ENCODE measurements around the gene EMC6.
"Not testable (repeated sequence)": the region's sequence is repeated elsewhere in the genome, so short reads cannot be mapped to it uniquely, and the experiment has no call there.

EMC6 gene

DNA sequence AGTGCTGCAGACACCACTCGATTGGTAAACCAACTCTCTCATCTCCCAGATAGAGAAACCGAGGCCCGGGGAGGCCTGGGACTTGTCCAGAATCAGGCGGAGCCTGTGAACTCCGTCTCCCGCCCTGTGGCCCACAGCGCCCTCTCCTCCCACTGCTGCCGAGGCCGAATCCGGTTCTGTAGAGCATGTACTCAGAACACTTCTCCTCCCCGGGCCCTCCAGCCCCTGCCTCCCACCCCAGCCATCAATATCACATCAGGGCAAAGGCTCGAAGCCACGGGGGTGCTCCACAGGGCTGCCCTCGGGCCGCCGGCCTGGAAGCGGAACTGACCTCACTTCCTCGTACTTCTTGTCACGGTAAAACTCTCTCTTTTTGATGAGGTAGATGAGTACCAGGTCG lies 13.0 kb downstream of the EMC6 start:
- no peak for DNase-seq (ENCODE audit: low spot score)

DNA sequence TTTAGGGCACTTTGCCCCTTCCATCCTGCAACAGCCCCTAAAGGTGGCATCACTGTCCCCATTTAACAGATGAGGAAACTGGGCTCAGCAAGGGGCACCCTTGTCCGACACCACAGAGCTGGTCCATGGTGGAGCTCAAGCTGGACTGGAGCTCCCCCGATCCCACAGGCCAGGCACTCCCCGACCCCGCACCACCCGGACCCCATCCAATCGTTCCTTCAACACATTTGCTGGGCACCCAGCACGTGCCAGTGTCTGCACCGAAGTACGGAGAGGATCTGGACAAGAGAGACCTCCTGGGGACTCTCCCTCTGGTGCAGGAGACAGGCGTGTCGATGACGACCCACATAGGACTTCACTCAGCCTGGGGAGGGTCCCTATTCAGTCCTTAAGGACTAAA lies 13.4 kb downstream of the EMC6 start:
- no peak for DNase-seq (ENCODE audit: low spot score)

DNA sequence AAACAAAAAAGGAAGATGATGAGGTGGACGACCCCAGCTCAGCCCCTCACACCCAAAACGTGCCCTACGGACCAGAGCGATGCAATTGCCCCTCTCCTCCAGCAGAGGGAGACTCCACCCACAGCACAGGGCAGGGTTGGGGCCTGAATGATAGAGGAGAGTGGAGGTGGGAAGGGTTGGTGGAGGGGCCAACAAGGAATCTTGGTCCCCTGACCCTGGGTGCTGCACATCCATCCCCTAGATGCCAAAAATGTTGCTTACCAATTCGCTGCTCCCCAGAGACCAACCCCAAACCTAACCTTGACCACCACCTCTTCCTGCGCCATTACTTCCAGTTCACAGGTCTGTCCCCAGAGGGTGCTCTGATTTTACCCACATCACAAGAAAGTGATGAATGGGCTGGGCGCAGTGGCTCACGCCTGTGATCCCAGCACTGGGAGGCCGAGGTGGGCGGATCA lies 14.5 kb downstream of the EMC6 start:
- DNase-seq (ENCODE audit: low spot score): peak; percentile 83

DNA sequence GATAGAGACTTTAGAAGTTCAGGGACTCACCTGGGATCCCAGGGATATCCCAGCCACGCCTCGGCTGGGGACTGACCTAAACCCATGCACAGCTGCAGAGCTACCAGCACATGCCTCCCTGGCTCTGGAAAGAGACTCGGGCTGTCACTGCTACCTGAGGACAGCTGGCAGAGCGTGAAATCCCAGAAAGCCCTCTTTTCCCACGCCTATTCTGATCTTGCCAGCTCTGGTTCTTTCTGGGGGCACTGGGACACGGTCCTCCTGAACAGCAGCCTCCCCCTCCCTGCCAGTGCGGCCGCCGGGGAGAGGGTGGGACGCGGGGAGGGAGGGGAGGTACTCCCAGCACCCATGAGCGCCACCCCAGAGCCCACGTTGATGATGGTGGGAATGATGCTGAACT lies 16.6 kb downstream of the EMC6 start:
- DNase-seq (ENCODE audit: low spot score): no peak

DNA sequence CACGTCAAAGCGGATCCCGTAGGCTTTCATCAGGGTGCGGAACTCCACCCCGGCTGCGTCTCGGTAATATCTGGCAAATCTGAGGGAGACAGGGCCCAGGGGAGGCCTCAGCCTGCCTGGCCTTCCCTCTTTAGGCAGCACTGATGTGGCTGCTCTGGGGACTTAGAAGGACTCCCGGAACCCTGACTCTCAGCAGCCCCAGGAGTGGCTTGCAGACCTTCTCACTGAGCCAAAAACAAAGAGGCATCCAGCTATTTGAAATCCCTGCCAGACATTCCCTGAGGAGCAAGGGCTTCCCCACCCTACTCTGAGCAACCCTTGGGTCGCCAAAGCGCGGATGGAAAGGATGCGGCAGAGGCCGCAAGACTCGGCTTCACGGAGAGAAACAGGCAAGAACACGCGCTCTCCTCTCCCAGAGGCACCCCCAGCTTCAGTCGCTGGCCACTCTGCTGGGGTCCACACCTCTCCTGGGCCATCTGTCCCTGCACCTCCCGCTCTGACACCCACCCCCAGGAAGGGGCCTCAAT lies 19.5 kb downstream of the EMC6 start:
- no peak for DNase-seq (ENCODE audit: low spot score)

DNA sequence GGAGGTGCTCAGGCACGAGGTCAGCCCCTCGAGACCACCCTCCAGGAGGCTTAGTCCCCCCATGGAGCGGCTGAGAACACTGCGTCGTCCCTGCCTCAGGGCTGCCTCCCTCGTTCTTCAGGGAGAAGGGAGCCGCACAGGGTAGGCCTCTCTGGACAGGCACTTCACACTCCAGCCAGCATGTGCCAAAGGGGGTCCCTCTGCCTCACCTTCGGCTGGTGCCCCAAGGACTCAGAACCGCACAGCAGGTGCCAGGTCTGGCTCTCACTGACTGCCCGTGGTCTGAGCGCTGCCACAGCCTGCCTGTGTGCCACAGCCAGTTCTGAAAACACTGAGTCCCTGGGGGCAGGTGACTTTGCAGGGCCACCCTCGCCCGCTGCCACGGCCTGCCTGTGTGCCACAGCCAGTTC lies 20.2 kb downstream of the EMC6 start:
- DNase-seq (ENCODE audit: low spot score): no peak

DNA sequence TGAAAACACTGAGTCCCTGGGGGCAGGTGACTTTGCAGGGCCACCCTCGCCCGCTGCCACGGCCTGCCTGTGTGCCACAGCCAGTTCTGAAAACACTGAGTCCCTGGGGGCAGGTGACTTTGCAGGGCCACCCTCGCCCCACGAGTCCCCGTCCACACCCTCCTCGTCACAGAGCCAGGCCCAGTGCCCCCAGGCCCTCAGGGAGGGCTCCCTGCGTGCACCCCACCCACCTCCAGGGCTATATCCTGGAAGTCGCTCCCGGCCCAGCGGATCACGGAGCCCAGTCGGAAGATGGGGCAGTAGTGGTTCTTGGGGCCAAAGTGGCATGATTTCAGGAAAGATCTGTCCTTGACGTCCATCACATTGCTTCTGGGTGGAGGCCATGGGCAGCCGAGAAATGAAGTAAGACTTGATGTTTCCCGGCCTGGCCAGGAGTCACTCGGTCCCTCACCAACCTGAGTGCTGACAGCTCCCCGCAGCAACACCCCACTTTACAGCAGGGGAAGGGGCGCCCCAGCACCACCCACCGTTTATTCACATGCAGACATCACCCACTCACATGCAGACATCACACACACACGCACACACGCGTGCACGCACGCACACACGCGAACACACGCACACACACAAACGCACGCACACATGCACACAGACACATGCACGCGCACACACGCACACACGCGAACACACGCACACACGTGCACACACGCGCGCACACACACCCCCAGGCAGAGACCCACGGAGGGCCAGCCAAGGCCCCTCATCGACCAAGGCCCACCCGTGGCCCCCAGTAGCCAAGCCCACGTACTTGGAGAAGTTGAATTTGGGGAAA lies 20.9 kb downstream of the EMC6 start:
- no peak for DNase-seq (ENCODE audit: low spot score)

DNA sequence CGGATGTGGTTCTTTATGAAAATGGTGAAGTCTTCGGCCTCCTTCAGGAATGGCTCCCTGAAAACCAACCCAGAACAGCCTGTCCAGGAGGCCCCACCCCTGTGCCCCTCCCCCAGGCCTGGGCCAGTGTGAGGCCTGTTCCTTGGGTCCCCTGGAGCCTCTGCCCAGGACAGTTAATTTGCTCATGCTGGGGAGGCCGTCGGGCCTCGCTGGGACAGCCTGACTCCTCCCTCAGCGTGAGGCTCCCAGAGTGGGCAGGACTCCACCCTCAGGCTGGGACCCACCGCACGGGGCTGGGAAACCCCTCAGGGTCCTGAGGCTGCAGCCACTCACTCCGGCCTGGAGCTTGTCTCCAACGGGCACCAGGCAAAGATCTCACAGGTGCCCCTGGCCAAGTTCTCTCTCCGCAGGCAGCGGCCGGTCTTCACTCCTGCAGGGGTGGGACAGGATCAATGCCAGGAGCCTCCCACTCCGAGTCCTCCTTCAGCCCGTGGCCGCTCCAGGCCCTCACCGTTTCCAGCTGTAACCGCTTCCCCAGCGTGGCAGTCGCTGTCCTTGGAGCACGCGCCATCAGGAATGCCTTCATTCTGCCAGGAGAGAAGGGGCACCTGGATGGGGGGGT lies 21.6 kb downstream of the EMC6 start:
- no peak for DNase-seq (ENCODE audit: low spot score)

DNA sequence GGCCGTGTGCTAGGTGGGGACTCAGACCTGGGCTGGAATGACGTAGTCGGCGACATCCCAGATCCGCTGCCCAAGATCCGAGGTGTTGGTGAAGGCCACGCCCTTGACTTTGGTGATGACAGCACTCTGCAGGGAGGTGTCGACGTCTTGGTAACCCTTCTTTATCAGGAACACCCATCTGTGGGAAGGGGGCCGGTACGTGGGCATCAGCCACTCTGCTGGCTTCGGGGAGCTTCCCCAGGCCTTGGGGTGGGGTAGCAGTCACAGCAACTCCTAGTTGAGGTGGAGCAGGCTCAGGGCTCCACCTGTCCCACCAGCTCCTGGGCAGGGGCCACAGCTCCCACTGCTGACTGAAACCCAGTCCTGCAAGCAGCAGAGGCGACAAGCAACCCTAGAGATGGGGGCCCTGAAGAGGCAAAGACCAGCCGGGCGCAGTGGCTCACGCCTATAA lies 23.0 kb downstream of the EMC6 start:
- DNase-seq (ENCODE audit: low spot score): no peak

DNA sequence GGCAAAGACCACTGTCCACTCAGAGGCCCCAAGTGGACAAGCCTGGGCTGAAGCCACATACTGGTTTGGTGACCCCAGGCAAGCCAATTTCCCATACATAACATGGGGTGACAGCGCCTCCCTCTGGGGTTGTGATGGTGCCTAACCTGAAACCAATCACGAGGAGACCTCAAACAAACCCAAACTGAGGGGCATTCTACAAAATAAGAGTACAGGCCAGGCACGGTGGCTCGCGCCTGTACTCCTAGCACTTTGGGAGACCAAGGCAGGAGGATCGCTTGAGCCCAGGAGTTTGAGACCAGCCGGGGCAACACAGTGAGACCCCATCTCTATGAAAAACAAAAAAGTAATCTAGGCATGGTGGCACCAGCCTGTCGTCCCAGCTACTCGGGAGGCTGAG lies 23.7 kb downstream of the EMC6 start:
- DNase-seq (ENCODE audit: low spot score): no peak

DNA sequence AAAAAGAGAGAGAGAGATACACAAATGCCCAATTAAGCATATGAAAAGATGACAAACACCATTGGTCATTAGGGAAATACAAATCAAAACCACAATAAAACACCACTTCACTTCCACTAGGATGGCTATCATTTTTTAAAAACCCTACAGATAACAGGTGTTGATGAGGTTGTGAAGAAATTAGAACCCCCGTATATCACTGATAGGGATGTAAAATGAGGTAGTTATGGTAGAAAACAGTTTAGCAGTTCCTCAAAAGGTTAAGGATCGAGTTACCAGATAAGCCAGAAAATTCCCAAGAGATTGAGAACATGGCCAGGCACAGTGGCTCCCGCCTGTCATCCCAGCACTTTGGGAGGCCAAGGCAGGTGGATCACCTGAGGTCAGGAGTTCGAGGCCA lies 24.5 kb downstream of the EMC6 start:
- DNase-seq (ENCODE audit: low spot score): no peak

DNA sequence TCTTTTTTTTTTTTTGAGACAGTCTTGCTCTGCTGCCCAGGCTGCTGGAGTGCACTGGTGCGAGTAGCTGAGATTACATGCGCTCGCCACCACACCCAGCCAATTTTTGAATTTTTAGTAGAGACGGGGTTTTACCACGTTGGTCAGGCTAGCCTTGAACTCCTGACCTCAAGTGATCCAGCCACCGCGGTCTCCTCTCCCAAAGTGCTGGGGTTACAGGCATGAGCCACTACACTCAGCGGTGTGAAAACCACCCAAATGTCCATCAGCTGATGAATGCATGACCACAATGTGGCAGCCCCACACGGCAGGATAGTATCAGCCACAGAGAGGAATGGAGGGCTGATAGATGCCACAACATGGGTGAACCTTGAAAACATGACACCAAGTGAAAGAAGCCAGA lies 25.2 kb downstream of the EMC6 start:
- DNase-seq (ENCODE audit: low spot score): no peak

DNA sequence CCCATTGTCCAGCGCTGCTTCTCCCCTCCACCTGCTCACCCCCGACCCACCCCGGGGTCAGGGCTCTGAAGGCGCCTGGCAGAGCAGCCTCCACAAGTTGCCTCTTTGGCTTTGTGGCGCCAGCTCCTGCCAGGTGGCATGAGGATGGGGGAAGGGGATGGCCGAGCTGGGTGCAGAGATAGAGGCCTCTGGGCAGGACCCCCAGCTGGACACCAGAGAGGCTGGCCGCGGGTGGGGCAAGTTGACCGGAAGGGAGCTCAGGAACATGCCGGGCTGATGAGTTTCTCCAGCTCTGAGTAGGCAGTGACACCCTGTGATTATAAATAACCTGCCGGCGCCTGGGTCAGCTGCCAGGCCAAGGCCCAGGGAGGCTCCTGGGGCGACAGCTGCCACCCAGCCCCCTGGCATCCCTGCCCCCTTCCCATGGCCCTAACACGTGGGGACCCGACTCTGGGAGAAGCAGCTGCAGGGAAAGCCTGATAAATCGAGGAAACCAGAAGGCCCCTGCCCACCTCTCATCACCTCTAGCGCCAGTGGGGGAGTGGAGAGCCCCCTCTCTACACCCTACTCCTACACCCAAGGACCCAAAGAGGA lies 26.6 kb downstream of the EMC6 start:
- DNase-seq (ENCODE audit: low spot score): no peak

DNA sequence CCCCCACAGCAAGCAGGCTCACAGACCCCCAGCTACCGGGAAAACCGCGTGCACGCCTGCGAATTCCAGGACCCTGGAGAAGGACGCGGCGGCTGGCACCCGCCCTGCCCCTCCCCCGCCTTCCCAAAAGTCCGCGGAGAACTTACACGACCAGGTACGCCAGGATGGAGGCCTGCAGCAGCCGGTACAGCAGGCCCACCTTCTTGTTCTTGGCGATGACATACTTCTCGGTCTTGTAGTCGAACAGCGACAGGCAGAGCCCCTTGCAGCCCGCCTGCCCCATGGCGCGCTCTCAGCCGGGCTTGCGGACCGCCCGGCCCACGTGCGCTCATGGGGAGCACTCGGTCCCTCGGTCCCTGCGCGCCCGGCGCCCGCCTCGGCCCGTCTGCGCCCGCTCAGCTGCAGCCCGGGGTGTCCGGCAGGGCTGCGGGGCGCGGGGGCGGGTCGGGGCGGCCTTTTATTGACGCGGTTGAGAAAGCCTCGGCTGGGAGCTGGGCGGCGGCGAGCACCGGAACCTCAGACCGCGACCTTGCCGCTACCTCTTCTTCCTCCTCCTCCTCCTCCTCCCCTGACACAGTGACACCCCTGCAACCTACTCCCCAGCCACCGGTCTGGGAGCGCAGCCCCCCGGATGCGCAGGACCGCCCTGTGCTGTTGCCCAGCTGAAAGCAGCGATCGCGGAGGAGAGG lies 27.3 kb downstream of the EMC6 start, which contains the start of gene P2RX5:
Gene P2RX5, minus strand, starts transcription at position 433 of the 689 bp plus-strand sequence. Its CDS starts 150 bp downstream, at position 283.
- no peak for DNase-seq (ENCODE audit: low spot score)

DNA sequence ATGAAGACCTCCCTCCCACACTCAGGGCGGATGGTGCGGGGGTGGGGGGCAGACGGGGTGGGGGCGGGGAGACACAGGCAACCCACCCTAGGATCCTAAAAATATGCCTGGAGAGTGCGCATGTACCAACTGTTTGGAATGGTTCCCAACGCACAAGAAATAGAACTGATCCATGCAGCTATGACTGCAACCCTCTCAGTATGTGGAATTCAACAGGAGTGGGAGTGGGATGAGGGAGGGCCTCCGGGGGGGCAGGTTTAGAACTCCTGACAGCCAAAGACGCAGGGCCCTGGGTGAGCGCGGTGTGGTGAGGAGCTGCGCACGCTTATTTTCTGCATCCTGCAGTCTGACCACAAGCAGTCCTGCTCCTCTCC lies 28.5 kb downstream of the EMC6 start:
- no peak for DNase-seq (ENCODE audit: low spot score)

DNA sequence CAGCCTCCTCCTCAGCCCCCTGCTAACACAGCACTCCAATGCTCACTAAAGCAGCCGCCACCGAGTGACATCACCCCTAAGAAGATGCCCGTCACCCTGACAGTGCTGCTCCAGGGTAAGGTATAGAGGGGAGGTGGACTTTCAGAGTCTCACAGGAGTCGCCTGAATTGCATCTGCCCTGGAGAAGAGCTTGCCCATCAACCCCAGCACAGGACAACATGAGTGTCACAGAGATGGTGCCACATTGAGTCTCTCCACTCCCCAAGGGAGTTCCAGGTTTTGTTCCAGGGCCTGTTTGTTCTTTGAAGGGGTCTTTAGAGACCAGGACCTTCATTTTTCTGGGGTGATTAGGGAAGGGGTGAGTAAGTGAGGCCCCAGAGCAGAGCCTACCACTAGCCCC lies 29.5 kb downstream of the EMC6 start:
- DNase-seq (ENCODE audit: low spot score): no peak

DNA sequence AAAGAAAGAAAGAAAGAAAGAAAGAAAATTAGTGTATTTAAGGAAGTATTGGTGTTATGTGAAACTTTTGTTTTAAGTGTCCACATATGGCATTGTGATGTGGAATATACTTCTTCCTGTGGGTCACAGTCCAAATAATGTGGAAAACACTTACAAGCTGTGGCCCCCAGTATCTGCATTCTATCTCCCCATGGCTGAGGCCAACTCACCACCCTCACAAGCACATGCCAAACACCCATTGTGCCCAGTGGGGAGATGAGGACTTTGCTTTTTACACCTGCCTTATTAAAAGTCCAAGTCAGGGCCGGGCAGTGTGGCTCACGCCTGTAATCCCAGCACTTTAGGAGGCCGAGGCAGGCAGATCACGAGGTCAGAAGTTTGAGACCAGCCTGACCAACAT lies 31.3 kb downstream of the EMC6 start:
- DNase-seq (ENCODE audit: low spot score): no peak

DNA sequence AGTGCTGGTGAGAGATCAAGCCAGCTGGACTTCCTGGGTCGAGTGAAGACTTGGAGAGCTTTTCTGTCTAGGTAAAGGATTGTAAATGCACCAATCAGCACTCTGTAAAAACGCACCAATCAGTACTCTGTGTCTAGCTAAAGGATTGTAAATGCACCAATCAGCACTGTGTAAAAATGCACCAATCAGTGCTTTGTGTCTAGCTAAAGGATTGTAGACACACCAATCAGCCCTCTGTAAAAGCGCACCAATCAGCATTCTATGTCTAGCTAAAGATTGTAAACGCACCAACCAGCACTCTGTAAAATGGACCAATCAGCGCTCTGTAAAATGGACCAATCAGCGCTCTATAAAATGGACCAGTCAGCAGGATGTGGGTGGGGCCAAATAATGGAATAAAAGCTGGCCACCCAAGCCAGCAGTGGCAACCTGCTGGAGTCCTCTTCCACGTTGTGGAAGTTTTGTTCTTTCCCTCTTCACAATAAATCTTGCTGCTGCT lies 33.5 kb downstream of the EMC6 start:
- DNase-seq (ENCODE audit: low spot score): not testable (repeated sequence)

DNA sequence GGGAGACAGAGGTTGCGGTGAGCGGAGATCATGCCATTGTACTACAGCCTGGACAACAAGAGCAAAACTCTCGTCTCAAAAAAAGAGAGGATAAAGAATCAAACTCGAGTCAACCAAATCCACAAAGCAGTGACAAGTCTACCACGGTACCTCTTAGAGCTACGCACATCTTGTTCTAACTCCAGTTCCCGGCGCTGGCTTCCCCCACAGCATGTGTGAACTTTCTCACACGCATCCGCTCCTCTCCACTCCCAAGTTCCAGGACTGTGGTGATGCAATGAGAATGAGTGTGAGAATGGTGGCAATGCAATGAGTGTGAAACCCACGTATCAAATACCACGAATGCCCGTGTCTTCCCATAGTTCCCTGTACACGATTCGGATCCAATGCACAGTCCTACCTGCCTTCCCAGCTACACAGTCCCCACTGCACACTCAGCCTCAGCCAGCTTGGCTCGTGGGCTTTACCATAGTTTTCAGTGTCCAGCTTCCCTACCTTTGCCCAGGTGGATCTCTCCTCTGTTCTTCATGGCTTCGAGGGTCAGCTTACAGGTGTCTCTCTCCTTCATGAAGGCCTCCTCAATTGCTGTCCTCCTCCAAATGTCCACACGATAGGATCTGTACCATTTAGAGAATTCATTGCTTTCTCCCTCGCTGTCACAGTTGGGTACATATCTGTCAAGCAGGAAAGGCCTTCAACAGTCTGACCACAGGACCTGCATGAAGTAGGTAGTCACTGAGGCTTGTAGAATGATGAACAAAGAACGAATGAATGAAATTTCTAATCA lies 36.5 kb downstream of the EMC6 start:
- no peak for DNase-seq (ENCODE audit: low spot score)

DNA sequence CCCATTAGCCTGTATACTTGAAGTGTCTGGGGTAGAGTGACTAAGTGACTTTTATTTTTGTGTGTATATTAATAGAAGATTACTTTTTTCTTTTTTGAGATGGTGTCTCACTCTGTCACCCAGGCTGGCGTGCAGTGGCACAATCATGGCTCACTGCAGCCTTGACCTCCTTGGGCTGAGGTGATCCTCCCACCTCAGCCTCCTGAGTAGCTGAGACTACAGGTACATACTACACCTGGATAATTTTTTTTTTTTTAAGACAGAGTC lies 37.0 kb downstream of the EMC6 start:
- not testable (repeated sequence) for DNase-seq (ENCODE audit: low spot score)

DNA sequence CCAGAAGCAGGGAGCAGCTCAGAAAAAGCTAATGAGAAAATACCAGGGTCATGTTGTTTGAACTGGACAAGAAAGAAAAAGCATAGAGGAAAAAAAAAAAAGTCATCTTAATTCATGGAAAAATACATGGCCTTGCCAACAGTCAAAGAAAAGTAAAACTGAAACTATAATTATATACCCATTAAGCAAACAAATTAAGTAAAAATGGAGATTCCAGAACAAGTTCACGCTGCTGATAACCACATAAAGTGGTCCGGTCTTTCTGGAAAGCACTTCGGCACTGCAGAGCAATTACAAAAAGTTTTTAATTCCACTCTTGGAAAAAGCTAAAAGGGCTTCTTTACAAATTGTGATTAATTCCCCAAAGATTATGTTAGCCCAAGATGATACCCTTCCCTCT lies 39.8 kb downstream of the EMC6 start:
- DNase-seq (ENCODE audit: low spot score): no peak

DNA sequence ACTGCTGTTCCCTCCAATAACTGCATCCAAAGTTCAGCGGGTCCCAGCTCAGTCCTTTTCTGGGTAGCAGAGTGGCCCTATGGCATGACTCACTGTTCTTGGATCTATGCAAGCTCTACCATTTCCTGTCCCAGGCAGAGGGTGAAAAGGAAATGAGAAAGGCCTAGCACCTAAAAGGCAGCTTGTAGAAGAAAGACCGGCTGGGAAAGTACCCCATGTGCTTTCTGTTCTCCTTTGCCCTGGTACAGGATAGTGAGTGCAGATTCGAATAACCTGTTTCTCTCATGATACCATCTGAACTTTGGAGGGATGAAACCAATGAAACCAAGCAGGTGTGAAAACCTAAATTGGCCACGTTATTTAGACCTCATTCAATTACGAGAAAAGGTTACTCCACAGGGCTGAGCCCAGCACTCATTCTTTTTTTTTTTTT lies 42.4 kb downstream of the EMC6 start:
- DNase-seq (ENCODE audit: low spot score): no peak

Data from HuH-7.5 (cell line).